ENCODE results near the gene RPS19.

DNA sequence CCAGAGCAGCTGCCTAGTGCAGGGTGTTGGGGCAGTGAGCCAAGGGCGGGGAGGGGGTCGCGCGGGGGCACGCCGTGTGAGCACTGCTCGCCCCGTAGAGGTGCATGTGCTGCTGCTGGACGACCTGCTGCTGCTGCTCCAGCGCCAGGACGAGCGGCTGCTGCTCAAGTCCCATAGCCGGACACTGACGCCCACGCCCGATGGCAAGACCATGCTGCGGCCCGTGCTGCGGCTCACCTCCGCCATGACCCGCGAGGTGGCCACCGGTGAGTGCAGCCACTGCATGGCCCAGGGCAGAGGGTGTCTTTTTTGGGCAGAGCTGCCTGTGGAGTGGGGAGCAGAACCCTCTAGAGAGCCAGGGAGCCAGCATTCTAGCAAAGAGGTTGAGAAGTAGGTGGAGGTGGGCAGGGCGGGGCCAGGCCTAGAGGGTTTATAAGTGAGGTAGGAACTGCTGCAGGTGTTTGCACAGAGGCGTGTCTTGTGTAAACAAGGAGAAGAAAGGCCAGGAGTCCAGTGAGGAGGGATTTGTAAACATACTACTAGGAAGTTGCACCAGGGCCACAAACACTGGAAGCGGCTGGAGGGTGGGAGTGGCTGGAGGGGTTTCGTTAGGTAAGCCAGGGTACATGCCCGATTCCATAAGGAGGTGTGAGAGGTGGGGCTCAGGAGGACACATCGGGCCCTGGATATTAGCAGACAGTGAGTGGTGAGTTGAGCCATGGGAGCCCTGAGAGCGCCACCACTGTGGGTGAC is 44.2 kb downstream of the RPS19 start:
- TF ChIP-seq, protein P1, sequence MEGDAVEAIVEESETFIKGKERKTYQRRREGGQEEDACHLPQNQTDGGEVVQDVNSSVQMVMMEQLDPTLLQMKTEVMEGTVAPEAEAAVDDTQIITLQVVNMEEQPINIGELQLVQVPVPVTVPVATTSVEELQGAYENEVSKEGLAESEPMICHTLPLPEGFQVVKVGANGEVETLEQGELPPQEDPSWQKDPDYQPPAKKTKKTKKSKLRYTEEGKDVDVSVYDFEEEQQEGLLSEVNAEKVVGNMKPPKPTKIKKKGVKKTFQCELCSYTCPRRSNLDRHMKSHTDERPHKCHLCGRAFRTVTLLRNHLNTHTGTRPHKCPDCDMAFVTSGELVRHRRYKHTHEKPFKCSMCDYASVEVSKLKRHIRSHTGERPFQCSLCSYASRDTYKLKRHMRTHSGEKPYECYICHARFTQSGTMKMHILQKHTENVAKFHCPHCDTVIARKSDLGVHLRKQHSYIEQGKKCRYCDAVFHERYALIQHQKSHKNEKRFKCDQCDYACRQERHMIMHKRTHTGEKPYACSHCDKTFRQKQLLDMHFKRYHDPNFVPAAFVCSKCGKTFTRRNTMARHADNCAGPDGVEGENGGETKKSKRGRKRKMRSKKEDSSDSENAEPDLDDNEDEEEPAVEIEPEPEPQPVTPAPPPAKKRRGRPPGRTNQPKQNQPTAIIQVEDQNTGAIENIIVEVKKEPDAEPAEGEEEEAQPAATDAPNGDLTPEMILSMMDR (IDR thresholded peaks at IDR 0.05): no peak
- no peak for TF ChIP-seq POLR2A (IDR thresholded peaks at IDR 0.05)

Measured in testis (tissue), 2 donors.